GM21723 (cell line): ENCODE measurements around the gene TEX29.

Source experiments
- ATAC-seq: cut with Tn5 transposase; IDR thresholded peaks from one replicate; pipeline ENCODE4 v1.9.1; 2021; ENCODE audit warnings: mild to moderate bottlenecking, moderate library complexity; ENCODE audit not compliant: unreplicated experiment

Gene TEX29

DNA sequence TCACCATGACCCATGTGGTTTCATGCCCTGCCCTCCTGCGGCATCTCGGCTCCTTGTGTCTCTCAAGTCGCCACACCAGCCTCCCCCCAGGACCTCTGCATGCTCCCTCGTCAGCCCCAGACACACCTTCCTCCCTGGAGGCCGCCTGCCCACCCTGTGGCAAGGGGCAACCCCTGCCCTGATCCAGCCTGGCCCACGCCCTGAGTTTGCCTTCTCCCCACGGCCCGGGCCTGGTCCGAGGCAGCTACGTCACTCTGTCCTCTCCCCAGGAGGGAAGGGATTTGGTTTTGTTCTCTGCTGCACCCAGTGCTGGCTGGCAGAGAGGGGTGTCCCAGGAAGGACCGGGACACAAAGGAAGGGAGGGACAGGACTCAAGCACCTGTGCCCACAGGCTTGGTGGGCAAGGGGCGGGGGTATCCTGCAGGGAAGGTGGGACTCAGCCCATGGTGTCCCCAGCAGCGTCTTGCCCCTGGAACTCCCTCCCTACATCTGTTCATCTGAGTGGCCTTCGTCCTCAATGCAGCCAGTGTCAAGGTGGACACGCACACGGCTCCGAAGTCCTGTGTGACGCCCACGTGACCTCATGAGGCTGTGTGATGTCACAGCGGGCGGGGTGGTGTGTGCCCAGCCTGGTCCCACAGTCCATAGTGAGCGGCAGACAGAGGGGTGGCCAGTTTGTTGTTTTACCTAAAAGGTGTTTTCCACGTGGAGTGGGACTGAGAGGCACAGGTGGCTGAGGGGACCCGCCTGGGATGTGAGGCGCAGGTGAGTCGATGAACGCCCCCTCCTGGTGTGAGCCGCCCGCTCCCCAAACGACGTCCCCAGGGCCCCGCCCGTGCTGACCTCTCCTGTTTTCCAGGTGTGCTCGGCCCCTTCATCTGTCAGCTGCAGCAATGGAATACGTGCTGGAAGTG, at the start of gene TEX29:
TSS of gene TEX29 (plus strand) at position 645 of the 914 bp plus-strand sequence. CDS start at position 894, 249 bp downstream.
- ATAC-seq: no peak

DNA sequence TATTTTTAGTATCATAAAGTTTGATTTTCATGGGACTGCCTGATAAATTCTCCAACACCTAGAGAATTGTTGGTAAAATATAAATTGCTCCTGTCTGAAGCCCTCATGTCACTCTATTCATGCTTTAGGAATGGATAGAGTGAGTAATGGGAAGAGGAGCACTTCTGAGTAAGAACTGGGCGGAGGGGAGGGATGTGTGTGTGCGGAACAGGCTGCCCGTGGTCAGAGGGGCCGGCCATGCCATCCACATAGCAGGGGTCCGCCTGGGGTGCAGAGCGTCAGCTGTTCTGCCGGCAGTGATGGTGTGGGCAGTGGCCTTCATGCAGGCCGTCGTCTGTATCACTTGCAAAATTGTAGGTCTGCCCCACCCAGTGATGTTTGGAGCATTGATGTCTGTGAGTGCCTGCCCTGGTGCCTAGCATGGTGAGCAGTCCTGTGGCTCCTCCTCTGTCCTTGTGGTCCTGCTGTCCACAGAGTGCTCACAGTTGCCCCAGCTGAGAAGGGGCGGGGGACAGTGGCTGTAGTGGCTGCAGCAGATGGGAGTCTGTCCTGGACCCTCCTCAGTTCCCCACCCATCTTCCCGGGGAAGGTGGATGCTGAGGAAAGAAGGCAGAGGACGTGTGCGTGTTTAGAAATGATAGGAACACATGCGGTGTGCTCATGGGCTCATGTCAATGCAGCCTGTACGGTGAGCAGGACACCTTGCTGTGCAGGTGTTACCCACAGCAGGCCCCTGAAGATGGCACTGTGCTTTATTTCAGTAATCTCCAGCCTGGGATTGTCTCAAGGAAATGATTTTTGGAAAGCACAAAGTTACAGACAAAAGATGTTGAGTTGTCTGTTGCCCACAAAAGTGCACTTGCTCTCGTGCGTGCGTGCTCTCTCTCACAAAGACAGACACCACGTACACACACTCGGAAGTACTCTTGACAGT, 49.4 kb upstream of the TEX29 start:
- ATAC-seq: no peak

DNA sequence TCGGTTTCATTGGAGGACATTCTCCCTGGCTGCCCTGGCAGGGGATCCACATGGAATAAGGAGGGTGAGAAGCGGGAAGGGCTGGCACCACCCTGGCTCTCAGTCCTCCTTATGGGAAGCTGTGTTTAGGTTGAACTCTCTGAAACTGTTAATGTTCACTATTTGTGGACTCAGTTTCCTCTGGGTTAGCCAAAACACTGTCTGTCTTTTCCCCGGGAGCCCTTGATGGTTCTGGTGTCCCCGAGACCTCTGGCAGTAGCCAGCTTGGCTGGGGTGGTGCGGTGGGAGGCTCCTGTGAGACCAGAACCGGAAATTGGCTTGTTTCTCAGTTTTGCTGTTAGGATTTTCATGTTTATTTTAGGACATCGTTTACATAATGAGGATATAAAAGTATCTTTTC, 48.3 kb upstream of the TEX29 start:
- ATAC-seq: no peak

DNA sequence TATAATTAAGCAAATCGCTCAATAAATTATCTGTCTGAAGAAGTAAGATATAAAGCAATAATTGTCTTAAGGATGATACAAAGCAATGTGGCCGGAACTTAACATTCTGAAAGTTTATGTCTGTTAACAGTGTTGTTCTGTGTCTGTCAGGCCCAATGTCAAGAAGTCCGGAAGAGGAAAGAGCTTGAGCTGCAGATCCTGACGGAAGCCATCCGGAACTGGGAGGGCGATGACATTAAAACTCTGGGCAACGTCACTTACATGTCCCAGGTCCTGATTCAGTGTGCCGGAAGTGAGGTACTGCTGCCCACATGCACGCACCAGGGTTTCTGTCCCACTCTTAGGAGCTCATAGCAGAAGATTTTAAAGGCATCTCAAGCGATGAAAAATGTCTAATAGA, 45.1 kb upstream of the TEX29 start:
- no peak for ATAC-seq

DNA sequence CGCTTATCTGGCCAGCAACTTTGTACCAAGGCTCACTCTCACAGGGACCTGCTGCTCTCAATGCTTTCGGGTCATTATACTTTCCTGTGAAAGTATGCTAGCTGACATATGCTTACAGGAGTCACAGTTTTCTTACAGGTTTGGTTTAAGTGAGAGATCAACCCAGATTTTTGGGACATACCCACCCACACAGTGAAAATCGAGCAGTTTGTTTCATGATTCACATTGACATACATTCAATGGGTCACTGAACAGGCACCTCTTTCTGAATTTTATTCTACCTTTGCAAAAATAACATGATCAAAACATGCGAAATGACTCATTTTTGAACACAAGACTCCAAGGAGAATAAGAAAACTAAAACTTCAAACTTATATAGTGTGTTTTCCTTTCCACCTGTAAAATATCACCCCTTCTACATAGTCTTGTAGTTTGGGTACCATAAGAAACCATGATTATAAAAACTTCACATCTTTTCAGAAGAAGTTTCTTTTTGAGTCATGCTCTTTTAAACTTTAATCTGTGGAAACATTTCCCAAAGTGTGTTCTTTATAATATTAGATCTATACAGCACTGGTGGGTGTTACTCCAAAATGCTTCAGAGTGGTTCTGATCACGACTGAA, 44.3 kb upstream of the TEX29 start:
- no peak for ATAC-seq

DNA sequence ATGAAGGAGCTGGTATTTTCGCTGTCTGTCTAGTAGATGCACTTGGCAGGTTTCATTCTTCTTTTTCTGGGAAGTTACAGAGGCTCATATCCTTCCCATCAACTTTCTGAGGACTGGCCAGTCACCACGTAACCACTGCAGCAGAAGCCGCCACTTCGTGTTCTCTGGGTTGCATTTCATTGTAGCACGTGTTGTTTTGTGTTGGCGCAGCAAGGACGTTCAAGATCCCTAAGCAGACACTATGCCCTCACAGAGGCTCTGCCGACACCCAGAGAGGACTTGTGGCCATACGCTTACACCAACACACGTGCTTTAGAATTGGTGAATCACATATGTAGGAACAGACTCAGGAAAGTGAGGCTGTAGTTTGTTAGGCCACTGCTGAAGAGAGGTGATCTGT, 42.2 kb upstream of the TEX29 start:
- ATAC-seq: no peak

DNA sequence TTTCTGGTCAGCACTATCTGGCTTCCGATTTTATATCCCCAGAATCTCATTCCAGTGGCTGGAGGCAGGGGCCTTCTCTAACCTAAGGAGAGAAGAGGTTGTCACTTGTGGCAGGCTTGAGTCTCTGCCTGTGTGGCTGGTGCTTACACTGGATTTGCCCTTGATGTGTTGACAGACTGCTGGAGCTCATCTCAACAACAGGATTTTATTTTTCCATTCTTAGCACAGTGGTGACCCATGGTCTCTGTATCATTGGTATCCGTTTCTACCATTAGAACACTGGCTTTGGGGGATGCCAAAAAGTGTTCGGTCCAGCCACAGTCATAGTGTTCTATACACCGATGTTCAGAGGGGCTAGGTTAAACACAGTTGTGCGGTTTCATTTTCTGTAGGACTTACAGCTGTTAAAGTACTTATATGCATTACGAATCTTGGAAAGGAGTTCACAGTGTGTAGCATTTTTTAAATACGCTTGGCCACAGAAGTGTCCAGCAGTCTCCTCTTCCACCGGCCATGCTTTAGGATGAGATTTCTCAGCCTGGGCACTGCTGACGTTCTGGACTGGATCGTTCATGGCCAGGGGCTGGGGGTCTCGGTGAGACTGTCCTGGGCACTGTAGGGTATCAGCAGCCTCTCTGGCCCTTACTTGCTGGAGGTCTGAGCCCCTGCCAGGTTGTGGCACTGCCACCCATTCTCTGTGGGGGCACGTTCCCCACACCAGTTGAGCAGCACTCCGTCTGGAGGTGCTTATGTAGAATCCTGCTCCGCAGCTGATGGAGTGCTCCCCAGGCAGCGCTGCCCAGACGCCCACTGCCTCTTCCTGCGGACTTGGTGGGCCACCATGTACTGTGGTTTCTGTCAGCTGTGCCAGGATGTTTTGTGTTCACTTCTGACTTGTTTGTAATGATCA, 41.4 kb upstream of the TEX29 start:
- ATAC-seq: no peak

DNA sequence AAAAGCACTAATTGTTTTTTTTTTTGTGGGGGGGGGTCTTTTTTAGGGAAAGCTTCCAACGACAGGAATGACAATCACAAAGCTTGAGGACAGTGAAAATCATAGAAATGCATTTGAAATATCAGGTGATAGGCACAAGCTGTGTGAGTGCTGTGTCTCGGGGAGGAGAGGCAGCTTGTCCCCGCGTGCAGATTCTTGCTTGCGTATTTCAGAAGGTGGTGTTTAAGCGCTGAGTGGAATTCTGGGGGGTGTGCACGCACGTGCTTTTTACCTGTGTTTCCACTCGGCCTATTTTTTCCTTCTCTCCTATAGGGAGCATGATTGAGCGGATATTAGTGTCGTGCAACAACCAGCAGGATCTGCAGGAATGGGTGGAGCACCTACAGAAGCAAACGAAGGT, 40.2 kb upstream of the TEX29 start:
- no peak for ATAC-seq

DNA sequence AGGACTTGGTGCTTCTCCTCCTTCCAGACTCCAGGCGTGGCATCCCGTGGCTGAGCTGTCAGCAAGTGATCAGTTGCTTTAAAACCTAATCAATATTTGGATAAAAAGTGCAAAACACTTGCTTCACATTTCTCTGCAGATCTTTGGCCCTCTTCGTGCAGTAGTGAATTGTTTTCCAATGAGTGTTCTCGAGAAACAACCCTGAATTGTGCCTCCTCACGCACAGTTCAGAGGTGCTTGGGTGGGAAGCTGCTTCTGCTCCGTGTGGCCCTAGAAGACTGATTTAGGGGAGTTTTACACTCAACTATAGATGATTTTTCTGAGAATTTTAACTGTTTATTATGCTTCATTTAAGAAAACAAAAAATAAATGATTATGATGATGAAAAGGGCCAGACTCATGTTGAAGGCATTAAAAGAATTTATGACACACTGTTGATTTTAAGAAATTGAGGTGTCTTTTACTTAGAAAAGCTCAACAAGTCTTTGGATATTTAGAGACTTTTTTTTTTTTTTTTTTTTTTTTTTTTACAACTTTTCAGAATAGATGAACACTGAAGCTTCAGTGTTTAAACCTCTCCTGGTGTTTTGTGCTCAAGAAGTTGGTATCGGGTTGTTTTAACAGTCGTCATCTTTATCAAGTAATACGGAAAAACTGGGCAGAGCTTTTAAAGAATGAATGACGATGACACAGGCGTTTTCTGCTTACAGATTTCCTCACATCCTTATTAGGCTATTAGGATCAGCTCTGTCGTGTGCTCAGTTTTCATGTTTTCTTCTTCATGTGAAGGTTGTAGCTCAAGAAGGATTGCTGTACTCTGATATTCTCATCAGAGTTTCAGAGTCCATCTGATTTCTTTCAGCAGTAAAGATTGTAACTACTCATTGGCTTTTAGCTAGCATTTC, 39.5 kb upstream of the TEX29 start:
- ATAC-seq: no peak

DNA sequence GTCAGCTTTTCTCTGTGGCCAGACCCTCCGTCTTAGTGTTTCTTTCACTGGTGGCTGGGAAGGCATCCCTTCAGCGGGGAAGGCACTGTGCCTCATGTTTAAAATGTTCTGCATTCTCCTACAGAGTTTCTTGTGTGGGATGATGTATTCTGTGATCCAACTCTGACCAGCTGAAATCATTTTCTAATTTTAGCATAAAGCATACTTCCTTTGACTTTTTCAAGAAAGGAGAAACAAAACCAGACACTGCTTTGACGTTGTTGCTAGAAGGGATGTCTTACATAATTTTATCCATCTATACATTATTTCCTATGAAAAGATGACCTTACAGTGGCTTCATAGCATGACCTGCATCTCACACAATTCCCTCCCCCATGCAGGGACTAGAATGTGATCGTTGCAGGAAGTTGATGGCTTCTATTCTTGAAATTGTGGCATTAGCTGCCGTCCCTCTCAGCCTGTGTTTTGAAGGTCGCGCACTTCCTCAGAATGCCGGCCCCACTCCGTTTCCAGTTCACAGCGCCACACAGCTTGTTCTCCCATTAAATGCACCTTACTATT, 38.6 kb upstream of the TEX29 start:
- no peak for ATAC-seq

DNA sequence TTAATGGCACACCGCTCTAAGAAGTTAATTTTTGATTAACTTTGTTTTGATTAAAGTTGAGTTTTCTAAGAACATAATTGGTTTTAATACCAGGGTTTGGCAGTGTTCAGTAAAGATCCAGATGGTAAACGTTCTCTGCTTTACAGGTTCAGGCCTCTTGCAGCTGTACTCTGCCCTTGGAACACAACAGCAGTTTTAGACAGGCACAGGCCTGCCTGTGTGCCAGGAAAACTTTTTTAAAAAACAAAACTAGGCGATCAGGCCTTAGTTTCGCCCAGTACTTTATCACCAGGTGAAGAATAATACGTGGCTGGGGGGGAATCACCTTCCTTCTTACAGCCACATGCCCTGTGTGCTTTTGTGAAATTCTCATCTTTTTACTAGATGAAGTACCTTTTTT, 38.0 kb upstream of the TEX29 start:
- ATAC-seq: no peak

DNA sequence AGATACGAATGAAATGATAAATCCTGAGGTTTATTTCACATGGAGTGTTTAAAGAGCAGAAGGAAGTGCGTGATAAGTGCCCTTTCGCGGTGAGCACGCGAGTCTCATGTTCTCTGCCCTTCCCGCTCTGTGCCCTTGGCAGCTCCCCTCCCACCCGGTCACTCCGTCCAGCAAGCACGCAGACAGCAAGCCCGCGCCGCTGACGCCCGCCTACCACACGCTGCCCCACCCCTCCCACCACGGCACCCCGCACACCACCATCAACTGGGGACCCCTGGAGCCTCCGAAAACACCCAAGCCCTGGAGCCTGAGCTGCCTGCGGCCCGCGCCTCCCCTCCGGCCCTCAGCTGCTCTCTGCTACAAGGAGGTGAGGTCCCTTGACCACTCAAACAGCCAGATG, 37.4 kb upstream of the TEX29 start:
- ATAC-seq: no peak

DNA sequence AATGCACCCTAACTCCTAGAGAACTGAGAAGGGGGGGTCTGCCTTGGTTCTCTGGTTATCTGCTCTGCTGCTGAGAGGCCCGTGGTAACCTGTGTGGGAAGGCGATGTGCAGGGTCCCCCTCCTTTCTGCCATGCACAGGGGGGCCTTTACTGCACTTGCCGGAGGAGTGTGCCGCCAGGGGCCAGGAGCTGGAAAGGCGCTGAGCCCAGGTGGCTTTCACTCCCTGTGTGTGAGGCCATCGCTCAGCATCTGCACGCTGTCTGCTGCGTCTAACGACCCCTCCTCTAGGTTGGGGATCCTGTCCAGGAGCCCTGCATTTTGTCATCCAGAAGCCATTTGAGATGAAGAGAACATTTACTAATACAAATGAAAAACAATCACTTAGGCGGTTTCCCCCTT, 37.0 kb upstream of the TEX29 start:
- no peak for ATAC-seq

DNA sequence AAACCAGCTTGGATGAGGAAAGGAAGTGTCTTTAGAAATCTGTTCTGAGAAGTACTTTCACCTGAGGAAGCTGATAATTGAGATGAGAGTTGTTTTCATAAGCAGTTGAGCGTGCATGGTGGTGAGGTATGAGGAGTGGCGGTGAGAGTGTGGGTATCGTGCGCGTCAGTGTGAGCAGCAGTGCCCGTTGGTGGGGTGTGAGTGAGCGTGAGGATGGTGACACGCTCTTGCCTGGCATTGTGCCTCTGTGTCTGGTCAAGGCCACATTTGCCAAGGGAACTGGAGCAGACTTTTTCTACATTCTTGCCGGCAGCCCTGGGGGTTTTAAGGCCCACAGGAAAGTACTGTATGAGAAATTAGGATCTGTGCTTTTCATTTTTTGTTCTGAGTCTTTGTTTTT, 36.5 kb upstream of the TEX29 start:
- no peak for ATAC-seq

DNA sequence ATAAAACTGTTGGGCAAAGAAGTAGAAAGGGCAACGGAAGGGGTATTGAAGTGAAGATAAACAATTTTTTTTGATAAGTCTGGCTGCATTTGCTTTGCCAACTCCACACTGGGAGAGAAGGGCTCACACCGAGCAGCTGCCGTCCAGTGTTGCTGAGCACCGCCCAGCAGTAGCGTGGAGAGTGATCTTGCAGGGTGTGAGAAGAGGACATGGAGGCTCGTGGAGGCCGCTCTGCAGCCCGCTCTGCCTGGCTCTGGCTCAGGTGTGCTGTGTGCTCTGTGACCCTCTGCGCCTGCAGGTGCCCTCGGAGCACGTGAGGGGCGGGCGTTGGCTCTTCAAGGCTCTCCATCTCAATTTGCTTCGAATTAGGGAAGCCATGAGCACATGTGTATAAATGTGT, 35.9 kb upstream of the TEX29 start:
- ATAC-seq: no peak

DNA sequence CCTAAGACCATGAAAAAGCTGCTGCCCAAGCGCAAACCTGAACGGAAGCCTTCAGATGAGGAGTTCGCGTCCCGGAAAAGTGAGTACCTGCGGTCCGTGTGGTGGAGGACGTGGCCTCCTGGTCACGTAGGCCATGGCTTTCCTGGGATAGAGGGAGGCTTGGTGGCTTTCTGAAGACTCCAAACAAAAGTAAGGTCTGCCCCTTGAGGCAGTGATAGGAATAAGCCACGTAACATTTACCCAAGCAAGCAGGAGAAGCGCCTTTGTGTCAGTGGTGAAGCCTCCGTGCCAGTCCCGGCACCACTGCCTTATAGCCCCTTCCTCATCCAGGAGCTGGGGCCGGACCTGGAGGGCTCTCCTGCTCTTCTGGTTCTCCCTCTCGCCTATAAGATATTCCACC, 34.3 kb upstream of the TEX29 start:
- no peak for ATAC-seq

DNA sequence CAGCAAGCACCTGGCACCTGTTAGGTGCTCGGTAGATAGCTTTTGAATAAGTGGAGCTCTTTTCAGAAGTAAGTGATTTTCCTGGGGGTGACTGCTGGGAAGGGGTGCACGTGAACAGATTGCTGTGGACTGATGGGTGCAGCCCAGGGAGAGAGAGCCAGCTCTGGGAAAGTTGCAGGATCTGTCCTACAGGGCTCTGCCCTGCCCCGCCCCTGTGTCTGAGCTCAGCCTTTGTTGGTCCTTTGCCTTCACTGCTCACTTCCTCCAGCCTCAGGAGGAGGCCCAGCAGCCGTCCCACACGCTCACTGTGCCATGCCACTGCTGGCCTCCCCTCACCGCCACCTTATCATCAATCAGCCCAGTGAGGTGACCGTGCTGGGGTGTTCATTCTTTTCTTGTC, 33.7 kb upstream of the TEX29 start:
- ATAC-seq: no peak

DNA sequence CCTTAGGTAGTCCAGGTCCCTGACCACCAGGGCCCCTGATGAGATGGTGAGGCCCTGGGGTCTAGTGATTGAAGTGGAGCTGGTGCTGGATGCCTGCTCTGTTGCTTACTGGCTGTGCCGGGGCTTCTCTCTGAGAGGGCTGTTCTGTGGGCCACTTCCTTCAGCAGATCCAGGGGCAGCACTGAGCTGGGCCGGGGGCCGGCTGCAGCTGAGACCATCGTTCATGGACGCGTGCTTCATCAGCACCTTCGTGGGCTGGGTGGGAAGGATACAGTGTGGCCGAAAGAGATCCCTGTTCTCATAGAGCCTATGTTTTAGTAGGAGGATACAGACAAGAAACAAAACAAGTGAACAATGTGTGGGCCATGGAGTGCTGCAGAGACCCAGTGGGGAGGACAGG, 33.2 kb upstream of the TEX29 start:
- no peak for ATAC-seq

DNA sequence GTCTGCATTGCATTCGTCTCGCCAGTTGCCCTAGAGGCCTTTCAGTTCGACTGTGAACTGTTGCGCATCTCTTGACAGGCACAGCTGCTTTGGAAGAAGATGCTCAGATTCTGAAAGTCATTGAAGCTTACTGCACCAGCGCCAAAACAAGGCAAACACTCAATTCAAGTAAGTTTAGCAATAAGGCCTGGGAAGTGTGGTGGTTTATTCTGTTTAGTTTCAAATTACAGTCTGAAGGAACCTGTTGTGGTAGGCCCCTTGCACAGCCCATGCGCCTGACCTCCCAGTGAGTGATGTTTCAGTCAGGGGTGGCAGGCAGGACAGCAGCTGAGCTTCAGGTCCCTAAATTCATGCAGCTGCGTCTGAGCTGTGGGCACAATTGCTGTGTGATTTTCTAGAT, 32.2 kb upstream of the TEX29 start:
- ATAC-seq: no peak
